Measurements from ENCODE around the gene PPP4R1.

- no peak for TF ChIP-seq CTCF (IDR thresholded peaks at IDR 0.05 in 8 of 11, conservative IDR thresholded peaks at IDR 0.05 in 3 of 11)
- TF ChIP-seq POLR2AphosphoS5 (IDR thresholded peaks at IDR 0.05) = no peak
- TF ChIP-seq POLR2A (IDR thresholded peaks at IDR 0.05) = no peak
Observed at GRCh38 chr18:9581667-9582066, 32.7 kb downstream of the PPP4R1 start.

Data from spleen (tissue), 7 donors.